Measurements from ENCODE around the gene BBX.

DNA sequence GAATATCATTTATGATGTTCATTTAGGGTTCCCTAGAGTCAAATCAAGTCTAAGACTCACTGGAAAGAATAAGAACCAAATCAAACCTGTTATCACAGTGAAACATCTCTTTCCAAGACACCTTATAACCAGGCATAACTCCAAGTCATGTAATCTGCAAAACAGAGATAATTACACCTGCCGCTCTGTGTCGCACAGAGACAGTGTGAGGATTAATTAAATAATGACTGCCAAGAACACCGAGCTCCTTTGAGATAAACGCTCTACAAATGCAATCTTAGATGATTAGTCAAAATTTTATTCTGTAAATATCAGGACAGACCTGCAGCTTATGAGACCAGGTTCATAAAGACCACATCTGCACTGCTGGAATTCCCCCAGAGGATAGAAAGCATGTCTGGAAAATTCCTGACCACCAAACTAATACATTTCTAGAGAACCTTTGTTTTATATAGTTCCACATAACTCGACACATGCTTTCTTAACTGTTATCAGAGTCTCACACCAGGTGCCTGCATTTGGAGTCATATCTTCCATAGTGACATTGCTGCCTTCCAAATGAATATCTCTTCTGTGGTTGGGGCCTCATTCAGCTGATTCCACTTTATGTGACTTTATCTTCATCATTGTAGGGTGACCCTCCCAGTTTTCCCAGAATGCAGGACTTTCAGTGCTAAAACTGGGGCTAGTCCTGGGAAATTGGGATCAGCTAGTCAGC, 315.3 kb downstream of the BBX start:
- TF ChIP-seq EP300 (conservative IDR thresholded peaks at IDR 0.05; ENCODE audit: poor library complexity, severe bottlenecking) (no peak), TAF1 (IDR thresholded peaks at IDR 0.05; ENCODE audit: low read depth) (no peak), POLR2AphosphoS5 (IDR thresholded peaks at IDR 0.05) (no peak), REST (IDR thresholded peaks at IDR 0.05; ENCODE audit: borderline replicate concordance) (no peak), EZH2 (IDR thresholded peaks at IDR 0.05; ENCODE audit: borderline replicate concordance, insufficient read depth, low read length, poor library complexity, severe bottlenecking) (no peak), SMC3 (conservative IDR thresholded peaks at IDR 0.05; ENCODE audit: poor library complexity) (no peak), MXI1 (conservative IDR thresholded peaks at IDR 0.05; ENCODE audit: poor library complexity, severe bottlenecking) (no peak)
- TF ChIP-seq, protein P1, sequence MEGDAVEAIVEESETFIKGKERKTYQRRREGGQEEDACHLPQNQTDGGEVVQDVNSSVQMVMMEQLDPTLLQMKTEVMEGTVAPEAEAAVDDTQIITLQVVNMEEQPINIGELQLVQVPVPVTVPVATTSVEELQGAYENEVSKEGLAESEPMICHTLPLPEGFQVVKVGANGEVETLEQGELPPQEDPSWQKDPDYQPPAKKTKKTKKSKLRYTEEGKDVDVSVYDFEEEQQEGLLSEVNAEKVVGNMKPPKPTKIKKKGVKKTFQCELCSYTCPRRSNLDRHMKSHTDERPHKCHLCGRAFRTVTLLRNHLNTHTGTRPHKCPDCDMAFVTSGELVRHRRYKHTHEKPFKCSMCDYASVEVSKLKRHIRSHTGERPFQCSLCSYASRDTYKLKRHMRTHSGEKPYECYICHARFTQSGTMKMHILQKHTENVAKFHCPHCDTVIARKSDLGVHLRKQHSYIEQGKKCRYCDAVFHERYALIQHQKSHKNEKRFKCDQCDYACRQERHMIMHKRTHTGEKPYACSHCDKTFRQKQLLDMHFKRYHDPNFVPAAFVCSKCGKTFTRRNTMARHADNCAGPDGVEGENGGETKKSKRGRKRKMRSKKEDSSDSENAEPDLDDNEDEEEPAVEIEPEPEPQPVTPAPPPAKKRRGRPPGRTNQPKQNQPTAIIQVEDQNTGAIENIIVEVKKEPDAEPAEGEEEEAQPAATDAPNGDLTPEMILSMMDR (IDR thresholded peaks at IDR 0.05; ENCODE audit: poor library complexity, severe bottlenecking) = no peak

Measured in neural cell (in vitro differentiated cells).